GM23338 (cell line): ENCODE measurements around the gene TELO2. TPM values are rescaled to one million over a fixed set of nuclear protein-coding genes. Genes with fewer than 3 reads are reported as not detected.

ENCODE experiments used
- ATAC-seq: fragments of 200-7000 bp; cut with Tn5 transposase; 3 replicates; pipeline ENCODE4 v1.9.1; 2020
- DNase-seq: peaks from one replicate; pipeline ENCODE4 v3.0.0-alpha.2; 2015; ENCODE audit warnings: low spot score
- H2AFZ ChIP-seq: fragments of 200-600 bp; sonication (generic); 2 replicates; pipeline ENCODE4 v1.8.0; 2016; ENCODE audit warnings: antibody characterized with exemption, mild to moderate bottlenecking, moderate library complexity
- H3F3A ChIP-seq: fragments of 200-600 bp; sonication (generic); replicated peaks from 2 replicates; pipeline ENCODE4 v1.8.0; 2017; ENCODE audit warnings: antibody characterized with exemption, mixed run types, low read depth
- H3K27ac ChIP-seq: fragments of 200-600 bp; sonication (generic); 2 replicates; pipeline ENCODE4 v1.6.1; 2016; ENCODE audit warnings: low read depth
- H3K27me3 ChIP-seq: fragments of 200-600 bp; sonication (generic); 2 replicates; pipeline ENCODE4 v1.8.0; 2016; ENCODE audit warnings: mild to moderate bottlenecking, mixed run types, moderate library complexity; ENCODE audit not compliant: insufficient read depth
- H3K36me3 ChIP-seq: fragments of 200-600 bp; sonication (generic); 2 replicates; pipeline ENCODE4 v1.8.0; 2016; ENCODE audit warnings: mild to moderate bottlenecking; ENCODE audit not compliant: insufficient read depth
- H3K4me1 ChIP-seq: fragments of 200-600 bp; sonication (generic); 2 replicates; pipeline ENCODE4 v1.8.0; 2016; ENCODE audit warnings: mild to moderate bottlenecking, moderate library complexity; ENCODE audit not compliant: insufficient read depth
- H3K4me2 ChIP-seq: fragments of 200-600 bp; sonication (generic); 2 replicates; pipeline ENCODE4 v1.7.1; 2017; ENCODE audit warnings: mixed run types
- H3K4me3 ChIP-seq: fragments of 200-600 bp; sonication (generic); 2 replicates; pipeline ENCODE4 v1.6.1; 2016; ENCODE audit warnings: mixed run types
- H3K79me2 ChIP-seq: fragments of 200-600 bp; sonication (generic); replicated peaks from 2 replicates; pipeline ENCODE4 v1.8.0; 2017; ENCODE audit warnings: mild to moderate bottlenecking; ENCODE audit not compliant: insufficient read depth
- H3K9me2 ChIP-seq: fragments of 200-600 bp; sonication (generic); 2 replicates; pipeline ENCODE4 v1.8.0; 2017; ENCODE audit not compliant: insufficient read depth
- H4K20me1 ChIP-seq: fragments of 200-600 bp; sonication (generic); replicated peaks from 2 replicates; pipeline ENCODE4 v1.8.0; 2017; ENCODE audit warnings: mild to moderate bottlenecking; ENCODE audit not compliant: insufficient read depth
- H3K27ac Mint-ChIP-seq: 2 replicates; pipeline ENCODE4 v1.8.0; 2020; ENCODE audit warnings: inconsistent platforms, mild to moderate bottlenecking, moderate library complexity, mixed read lengths
- H3K27me3 Mint-ChIP-seq: 3 replicates; pipeline ENCODE4 v1.8.0; 2022; ENCODE audit warnings: low read depth, mild to moderate bottlenecking, moderate library complexity, mixed read lengths, inconsistent platforms; ENCODE audit not compliant: insufficient read depth, poor library complexity
- H3K36me3 Mint-ChIP-seq: 3 replicates; pipeline ENCODE4 v1.8.0; 2021; ENCODE audit warnings: low read depth, mild to moderate bottlenecking, inconsistent platforms, moderate library complexity, mixed read lengths
- H3K4me1 Mint-ChIP-seq: 3 replicates; pipeline ENCODE4 v1.8.0; 2020; ENCODE audit warnings: mild to moderate bottlenecking, inconsistent platforms, mixed read lengths
- H3K4me3 Mint-ChIP-seq: 3 replicates; pipeline ENCODE4 v1.8.0; 2021; ENCODE audit warnings: moderate library complexity, mild to moderate bottlenecking, inconsistent platforms, mixed read lengths
- H3K9me3 Mint-ChIP-seq: 3 replicates; pipeline ENCODE4 v1.8.0; 2020; ENCODE audit warnings: moderate library complexity, mild to moderate bottlenecking, inconsistent platforms, mixed read lengths
- CREB1 ChIP-seq: fragments of 250-450 bp; sonication (Bioruptor Pico); IDR thresholded peaks from 2 replicates; pipeline ENCODE4 v1.5.0; 2020; ENCODE audit warnings: low read depth, mild to moderate bottlenecking, moderate library complexity
- CTCF ChIP-seq, 2 experiments: fragments of 200-600 bp in 1 of 2; sonication (generic) in 1 of 2; conservative IDR thresholded peaks; 2 replicates each; pipeline versions ENCODE4 v1.5.1 to v1.6.1; 2016 to 2017; ENCODE audit warnings: antibody characterized with exemption in 2 of 2, low read depth in 2 of 2, mild to moderate bottlenecking in 2 of 2, moderate library complexity in 1 of 2
- ETS1 ChIP-seq: IDR thresholded peaks from 2 replicates; pipeline ENCODE4 v1.6.1; 2016; ENCODE audit warnings: antibody characterized with exemption
- EZH2 ChIP-seq: fragments of 200-600 bp; sonication (generic); IDR thresholded peaks from one replicate; pipeline ENCODE4 v1.8.0; 2017; ENCODE audit warnings: antibody characterized with exemption, mild to moderate bottlenecking, low read depth; ENCODE audit not compliant: unreplicated experiment
- EZH2phosphoT487 ChIP-seq: fragments of 200-600 bp; sonication (generic); IDR thresholded peaks from one replicate; pipeline ENCODE4 v1.8.1; 2018; ENCODE audit warnings: antibody characterized with exemption; ENCODE audit not compliant: unreplicated experiment
- JUNB ChIP-seq: IDR thresholded peaks from one replicate; pipeline ENCODE4 v1.6.1; 2016; ENCODE audit warnings: antibody characterized with exemption; ENCODE audit not compliant: unreplicated experiment
- REST ChIP-seq: IDR thresholded peaks from one replicate; pipeline ENCODE4 v1.6.1; 2018; ENCODE audit warnings: antibody characterized with exemption; ENCODE audit not compliant: unreplicated experiment
- ZNF114 ChIP-seq: fragments of 250-450 bp; sonication (Bioruptor Pico); IDR thresholded peaks from 2 replicates; pipeline ENCODE4 v1.5.0; 2020; ENCODE audit warnings: mild to moderate bottlenecking, moderate library complexity
- ZNF331 ChIP-seq: fragments of 250-450 bp; sonication (Bioruptor Pico); IDR thresholded peaks from 2 replicates; pipeline ENCODE4 v1.5.0; 2020; ENCODE audit warnings: low read depth, mild to moderate bottlenecking, moderate library complexity
- polyA plus RNA-seq: library from polyadenylated mRNA; unstranded; fragments of >200 nt; fragmentation: Nextera tagmentation; extraction: Ambion mirVana; gene quantifications from 2 replicates; pipeline ENCODE4 v1.2.1, GENCODE V29; 2016
- total RNA-seq: library from RNA; depleted of rRNA; stranded (reverse); fragments of >200 nt; shearing (Covaris generic); gene quantifications from 2 replicates; pipeline ENCODE4 v1.2.3, GENCODE V29; 2014

TELO2 gene
- total and polyA plus RNA-seq, 2 experiments from 2014 or later = 45.4 to 76.0 TPM

DNA sequence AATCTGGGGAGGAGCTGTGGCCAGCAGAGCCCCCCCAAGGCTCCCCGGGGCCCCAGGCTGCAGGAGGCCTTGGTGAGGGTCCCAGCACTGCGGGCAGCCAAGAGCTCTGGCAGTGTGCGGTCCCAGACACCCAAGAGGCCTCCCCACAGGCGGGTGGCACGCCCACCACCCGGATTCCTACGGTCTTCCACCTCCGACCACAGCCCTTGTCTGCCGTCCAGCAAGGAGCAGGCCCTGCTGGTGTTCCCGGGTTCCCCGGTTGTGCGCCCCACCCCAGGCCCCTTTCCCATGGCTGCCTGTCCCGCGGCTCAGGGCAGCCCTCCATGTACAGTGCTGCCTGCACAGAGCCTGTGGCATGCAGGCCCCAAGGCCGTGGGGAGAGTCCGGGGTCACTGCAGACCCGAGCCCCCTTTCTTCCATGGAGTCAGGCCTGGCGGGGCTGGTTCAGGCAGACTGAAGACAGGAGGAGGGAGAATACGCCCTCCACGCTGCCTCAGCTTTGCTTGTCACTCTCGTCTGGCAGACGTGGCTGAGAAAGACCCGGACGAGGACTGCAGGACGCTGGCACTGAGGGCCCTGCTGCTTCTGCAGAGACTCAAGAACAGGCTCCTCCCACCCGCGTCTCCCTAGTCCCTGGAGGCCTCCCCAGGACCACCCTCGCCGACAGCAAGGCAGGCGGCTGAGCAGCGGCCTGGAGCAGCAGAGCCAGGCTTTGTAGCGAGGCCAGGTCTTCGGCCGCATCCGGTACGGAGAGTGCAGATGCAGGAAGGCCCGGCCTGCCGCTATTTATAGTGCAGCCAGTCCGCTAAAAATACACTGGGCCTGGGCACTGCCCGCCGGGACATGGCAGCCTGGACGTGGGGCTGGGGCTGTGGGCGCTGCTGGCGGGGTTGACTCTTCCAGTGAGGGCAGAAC lies 16.4 kb downstream of the TELO2 start:
- no peak overlapping the region for H2AFZ ChIP-seq
- Mint-ChIP-seq H3K9me3 (peaks cover 15% of the 10 kb centered on the region; the same call in 2 of the 3 replicates), H3K27me3 (peaks cover 13% of the 10 kb centered on the region), H3K36me3 (peaks cover 38% of the 10 kb centered on the region), H3K4me3 (no peak overlapping the region), H3K27ac (no peak overlapping the region), H3K4me1 (no peaks in the 10 kb centered on the region)
- H3K27ac ChIP-seq = no peak overlapping the region
- no peaks in the 10 kb centered on the region for H3K9me2 ChIP-seq
- no peak overlapping the region for H3K4me3 ChIP-seq
- DNase-seq (no peak), ATAC-seq (no peak)
- H3K4me2 ChIP-seq = no peak overlapping the region
- no peaks in the 10 kb centered on the region for H3F3A ChIP-seq
- TF ChIP-seq ZNF114 (CRISPR knock-in tag) (no peak), CTCF (conservative IDR thresholded peaks at IDR 0.05; ENCODE audit: low read depth in 2 of 2) (no peak), EZH2 (no peak), JUNB (no peak), CREB1 (CRISPR knock-in tag) (no peak), EZH2phosphoT487 (no peak), ETS1 (no peak), ZNF331 (CRISPR knock-in tag) (no peak), REST (no peak)
- peaks cover 4% of the 10 kb centered on the region; the same call in 1 of the 2 replicates for H4K20me1 ChIP-seq
- no peaks in the 10 kb centered on the region for H3K36me3 ChIP-seq
- no peaks in the 10 kb centered on the region for H3K4me1 ChIP-seq
- no peaks in the 10 kb centered on the region for H3K79me2 ChIP-seq
- H3K27me3 ChIP-seq = no peaks in the 10 kb centered on the region
